GM12878 (cell line): ENCODE data around the gene AQP5. TPM values are rescaled to one million over a fixed set of nuclear protein-coding genes. Genes with fewer than 3 reads are reported as not detected.

Experiments used
- ATAC-seq: fragments of 200-7000 bp; cut with Tn5 transposase; 3 replicates; pipeline ENCODE4 v1.9.1; 2020; ENCODE audit warnings: mild to moderate bottlenecking, moderate library complexity
- BruUV-seq: library from RNA; stranded (reverse); fragments of 400-500 nt; replicated peaks from 2 replicates; lab custom pipeline; 2021; lab: Mats Ljungman, UMichigan
- CTCF ChIA-PET: fragments of 300-600 bp; sonication (Branson Sonifier 250); formaldehyde crosslinking; extraction: SDS; loops from one replicate; lab custom pipeline; 2021; ENCODE audit warnings: inconsistent platforms; lab: Yijun Ruan, JAX
- POLR2A ChIA-PET: fragments of 350-600 bp; formaldehyde crosslinking; extraction: SDS; loops from one replicate; lab custom pipeline; 2021; ENCODE audit warnings: inconsistent platforms; lab: Charles Lee
- RAD21 ChIA-PET: fragments of 300-600 bp; sonication (Branson Sonifier 250); formaldehyde crosslinking; loops from one replicate; lab custom pipeline; 2023; ENCODE audit warnings: antibody characterized with exemption; ENCODE audit not compliant: unreplicated experiment; lab: Charles Lee
- SMC1A ChIA-PET: fragments of 300-600 bp; sonication (Branson Sonifier 250); formaldehyde crosslinking; loops from one replicate; lab custom pipeline; 2023; ENCODE audit not compliant: unreplicated experiment, uncharacterized antibody; lab: Charles Lee
- DNase-seq: peaks from one replicate; pipeline ENCODE4 v3.0.0-alpha.2; 2011; ENCODE audit warnings: low read depth, low spot score
- FAIRE-seq: peaks from 3 replicates; lab custom pipeline; 2011; peaks lifted over from hg19 to GRCh38; lab: Jason Lieb, UNC
- H2AFZ ChIP-seq: 2 replicates; pipeline ENCODE4 v1.6.0; 2011; ENCODE audit warnings: low read depth, low read length, control low read depth; ENCODE audit not compliant: control insufficient read depth
- H3K27ac ChIP-seq: 2 replicates; pipeline ENCODE4 v1.5.1; 2011; ENCODE audit warnings: control low read depth; ENCODE audit not compliant: control insufficient read depth, insufficient read depth
- H3K27me3 ChIP-seq, 2 experiments: replicated peaks in 1 of 2; 2 replicates each; pipeline versions ENCODE4 v1.6.0 to v1.6.1; 2011; ENCODE audit warnings: low read length in 1 of 2; ENCODE audit not compliant: control insufficient read depth in 2 of 2, insufficient read depth in 2 of 2
- H3K36me3 ChIP-seq, 2 experiments: 2 replicates each; pipeline ENCODE4 v1.5.1; 2011; ENCODE audit warnings: low read length in 1 of 2; ENCODE audit not compliant: control insufficient read depth in 2 of 2, insufficient read depth in 2 of 2
- H3K4me1 ChIP-seq: 2 replicates; pipeline ENCODE4 v1.6.1; 2011; ENCODE audit warnings: mild to moderate bottlenecking, low read length, moderate library complexity, mixed read lengths; ENCODE audit not compliant: control insufficient read depth, insufficient read depth
- H3K4me2 ChIP-seq: 2 replicates; pipeline ENCODE4 v1.6.0; 2011; ENCODE audit warnings: control low read depth; ENCODE audit not compliant: control insufficient read depth, insufficient read depth
- H3K4me3 ChIP-seq: fragments of 200-600 bp; sonication (generic); 2 replicates; pipeline ENCODE4 v1.5.1; 2016
- H3K79me2 ChIP-seq: 2 replicates; pipeline ENCODE4 v1.6.0; 2011; ENCODE audit warnings: low read length; ENCODE audit not compliant: control insufficient read depth, insufficient read depth
- H3K9ac ChIP-seq: 2 replicates; pipeline ENCODE4 v1.8.0; 2011; ENCODE audit warnings: low read length, control low read depth, mixed read lengths; ENCODE audit not compliant: control insufficient read depth, insufficient read depth
- H3K9me3 ChIP-seq: replicated peaks from 3 replicates; pipeline ENCODE4 v1.5.1; 2011; ENCODE audit warnings: mild to moderate bottlenecking, low read length; ENCODE audit not compliant: control insufficient read depth, insufficient read depth
- H4K20me1 ChIP-seq: 2 replicates; pipeline ENCODE4 v1.6.0; 2011; ENCODE audit not compliant: control insufficient read depth, insufficient read depth
- CBFB ChIP-seq: IDR thresholded peaks from 2 replicates; pipeline ENCODE4 v1.6.1; 2016; ENCODE audit warnings: antibody characterized with exemption, low read depth
- EP300 ChIP-seq, 2 experiments: fragments of 150-350 bp in 1 of 2; IDR thresholded peaks; 2 replicates each; pipeline ENCODE4 v1.6.1; 2011 to 2012; ENCODE audit warnings: low read depth in 2 of 2, low read length in 2 of 2, borderline replicate concordance in 1 of 2, improper control_type of control experiment in 1 of 2, inconsistent platforms in 1 of 2; ENCODE audit not compliant: control insufficient read depth in 1 of 2
- NFIC ChIP-seq: IDR thresholded peaks from 2 replicates; pipeline ENCODE4 v1.6.1; 2012; ENCODE audit warnings: low read depth, mild to moderate bottlenecking, inconsistent platforms, low read length, moderate library complexity
- NR2C2 ChIP-seq: IDR thresholded peaks from 2 replicates; pipeline ENCODE4 v1.6.1; 2011; ENCODE audit warnings: borderline replicate concordance, low read depth; ENCODE audit not compliant: control insufficient read depth, insufficient read length
- PAX5 ChIP-seq: IDR thresholded peaks from 2 replicates; pipeline ENCODE4 v1.6.1; 2011; ENCODE audit warnings: low read depth, low read length, borderline replicate concordance
- RAD51 ChIP-seq: fragments of 450-650 bp; IDR thresholded peaks from 2 replicates; pipeline ENCODE4 v1.6.1; 2016; ENCODE audit warnings: moderate library complexity, mild to moderate bottlenecking, inconsistent platforms
- SKIL ChIP-seq: fragments of 450-650 bp; IDR thresholded peaks from 2 replicates; pipeline ENCODE4 v1.6.1; 2017; ENCODE audit warnings: mild to moderate bottlenecking, low read depth, inconsistent platforms; ENCODE audit not compliant: poor library complexity, severe bottlenecking
- SP1 ChIP-seq: IDR thresholded peaks from one replicate; pipeline ENCODE4 v1.6.1; 2011; ENCODE audit warnings: low read depth, low read length
- SUPT20H ChIP-seq: IDR thresholded peaks from 2 replicates; pipeline ENCODE4 v1.6.1; 2011; ENCODE audit warnings: low read depth, mild to moderate bottlenecking, low read length, moderate library complexity, borderline replicate concordance; ENCODE audit not compliant: control insufficient read depth
- ZBED1 ChIP-seq: IDR thresholded peaks from 2 replicates; pipeline ENCODE4 v1.6.1; 2016; ENCODE audit warnings: borderline replicate concordance
- ZBTB11 ChIP-seq: fragments of 450-650 bp; formaldehyde crosslinking; IDR thresholded peaks from 2 replicates; pipeline ENCODE4 v1.5.0; 2022; ENCODE audit warnings: mild to moderate bottlenecking, missing genetic modification characterization
- ZNF274 ChIP-seq: IDR thresholded peaks from one replicate; pipeline ENCODE4 v1.8.0; 2011; ENCODE audit not compliant: insufficient read length, insufficient read depth
- ZSCAN29 ChIP-seq: fragments of 450-650 bp; IDR thresholded peaks from 2 replicates; pipeline ENCODE4 v1.6.1; 2017; ENCODE audit warnings: mild to moderate bottlenecking, moderate library complexity
- WGBS: methylation state at CpG from one replicate; pipeline ENCODE4 v1.1.6; 2016; ENCODE audit warnings: low lambda C conversion rate; ENCODE audit not compliant: insufficient replicate concordance, insufficient coverage; ENCODE audit errors: missing lambda C conversion rate; 5-methylcytosine and 5-hydroxymethylcytosine counted together
- in situ Hi-C: fragments of 300-500 bp; cut with MboI; formaldehyde crosslinking; loops from 9 replicates; pipeline ENCODE4 v1.14.3; 2018; ENCODE audit warnings: mixed read lengths
- intact Hi-C: fragments of 100-400 bp; cut with micrococcal nuclease; formaldehyde crosslinking; loops from one replicate; pipeline ENCODE4 v1.14.2; 2022; ENCODE audit not compliant: unreplicated experiment
- polyA plus RNA-seq, 11 experiments: library from polyadenylated mRNA; depleted of rRNA in 4 of 11; unstranded in 6 of 11; stranded (reverse) in 5 of 11; fragments of >200 nt; fragmentation: Nextera tagmentation in 4 of 11; fragmentation: Illumina TruSeq in 1 of 11; extraction: Ambion mirVana in 4 of 11; extraction: Trizol in 1 of 11; gene quantifications; 1 replicate in 1 of 11; 2 replicates in 10 of 11; pipeline versions ENCODE4 v1.2.1 to v1.2.3, GENCODE V29; 2011 to 2016; ENCODE audit warnings: inconsistent platforms in 2 of 11, missing spikeins in 2 of 11, low read depth in 1 of 11
- total RNA-seq, 4 experiments: library from RNA; depleted of rRNA in 3 of 4; stranded (reverse); fragments of >200 nt in 3 of 4; fragmentation: Illumina TruSeq in 1 of 4; extraction: Trizol in 1 of 4; gene quantifications; 2 replicates each; pipeline versions ENCODE4 v1.2.1 to v1.2.3, GENCODE V29; 2013 to 2021
- TF ChIP-seq, protein P1 (sequence below): fragments of 150-350 bp; IDR thresholded peaks from 2 replicates; pipeline ENCODE4 v1.6.1; 2014; ENCODE audit warnings: mild to moderate bottlenecking, low read depth, low read length

AQP5 gene
- total and polyA plus RNA-seq, 10 of the 15 experiments (the other 5 are each of a cell fraction or from before 2014, with no cell fraction given), result not detected

GRCh38 chr12:49942921-49943624, 18.6 kb upstream of the AQP5 start:
- Histone ChIP-seq H3K9me3 (no peaks in the 10 kb centered on the region), H3K4me1 (no peaks in the 10 kb centered on the region), H3K27ac (no peak overlapping the region), H2AFZ (no peak overlapping the region), H3K36me3 (no peaks in the 10 kb centered on the region)
- DNase-seq, result no peak
- CTCF ChIA-PET, result interaction anchor here (1.0 to 2.0 kb wide), 5 partner anchors 11 to 75 kb away, joined by 3 to 8 read pairs (median 3); no protein-coding TSS in a partner anchor
- no TSS peak for BruUV-seq
- TF ChIP-seq RAD51 (no peak), CBFB (no peak), ZBTB11 (no peak), SKIL (no peak), ZNF274 (no peak), EP300 (IDR thresholded peaks at IDR 0.05; ENCODE audit: borderline replicate concordance in 1 of 2, control insufficient read depth in 1 of 2, low read depth in 2 of 2, low read length in 2 of 2) (no peak), SP1 (no peak), NR2C2 (no peak), PAX5 (no peak), SUPT20H (no peak), ZBED1 (no peak), ZSCAN29 (no peak), NFIC (no peak)
- TF ChIP-seq, protein P1, sequence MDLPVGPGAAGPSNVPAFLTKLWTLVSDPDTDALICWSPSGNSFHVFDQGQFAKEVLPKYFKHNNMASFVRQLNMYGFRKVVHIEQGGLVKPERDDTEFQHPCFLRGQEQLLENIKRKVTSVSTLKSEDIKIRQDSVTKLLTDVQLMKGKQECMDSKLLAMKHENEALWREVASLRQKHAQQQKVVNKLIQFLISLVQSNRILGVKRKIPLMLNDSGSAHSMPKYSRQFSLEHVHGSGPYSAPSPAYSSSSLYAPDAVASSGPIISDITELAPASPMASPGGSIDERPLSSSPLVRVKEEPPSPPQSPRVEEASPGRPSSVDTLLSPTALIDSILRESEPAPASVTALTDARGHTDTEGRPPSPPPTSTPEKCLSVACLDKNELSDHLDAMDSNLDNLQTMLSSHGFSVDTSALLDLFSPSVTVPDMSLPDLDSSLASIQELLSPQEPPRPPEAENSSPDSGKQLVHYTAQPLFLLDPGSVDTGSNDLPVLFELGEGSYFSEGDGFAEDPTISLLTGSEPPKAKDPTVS, result no peak
- TF ChIP-seq, all 136 proteins: peak for 0
- Histone ChIP-seq H4K20me1 (no peaks in the 10 kb centered on the region), H3K4me2 (no peak overlapping the region), H3K9ac (no peak overlapping the region), H3K27me3 (no peaks in the 10 kb centered on the region; a peak in 1 of 4 replicates), H3K79me2 (no peaks in the 10 kb centered on the region), H3K4me3 (no peak overlapping the region)
- no peak for ATAC-seq
- no peak for FAIRE-seq
- 36% methylated on average over 14 of the region's 14 CpGs for WGBS
- ChIA-PET SMC1A (no interaction called here), POLR2A (interaction anchor here (0.5 kb wide), 1 partner anchor 721 kb away, joined by 7 read pairs; no protein-coding TSS in a partner anchor), RAD21 (no interaction called here)
- intact Hi-C loops (no loop called here), in situ Hi-C loops (no loop called here)
